HG02763 (cell line): Measurements from ENCODE around the gene UBXN11.
A peak's percentile ranks its signal among the peaks of the same experiment; 100 is the strongest.

Experiments
- ATAC-seq: cut with Tn5 transposase; IDR thresholded peaks from one replicate; pipeline ENCODE4 v1.9.1; 2021; ENCODE audit warnings: mild to moderate bottlenecking, moderate library complexity; ENCODE audit not compliant: unreplicated experiment

UBXN11 gene

GRCh38 chr1:26275580-26276431 is 30.6 kb downstream of the UBXN11 start:
- ATAC-seq, result no peak

DNA sequence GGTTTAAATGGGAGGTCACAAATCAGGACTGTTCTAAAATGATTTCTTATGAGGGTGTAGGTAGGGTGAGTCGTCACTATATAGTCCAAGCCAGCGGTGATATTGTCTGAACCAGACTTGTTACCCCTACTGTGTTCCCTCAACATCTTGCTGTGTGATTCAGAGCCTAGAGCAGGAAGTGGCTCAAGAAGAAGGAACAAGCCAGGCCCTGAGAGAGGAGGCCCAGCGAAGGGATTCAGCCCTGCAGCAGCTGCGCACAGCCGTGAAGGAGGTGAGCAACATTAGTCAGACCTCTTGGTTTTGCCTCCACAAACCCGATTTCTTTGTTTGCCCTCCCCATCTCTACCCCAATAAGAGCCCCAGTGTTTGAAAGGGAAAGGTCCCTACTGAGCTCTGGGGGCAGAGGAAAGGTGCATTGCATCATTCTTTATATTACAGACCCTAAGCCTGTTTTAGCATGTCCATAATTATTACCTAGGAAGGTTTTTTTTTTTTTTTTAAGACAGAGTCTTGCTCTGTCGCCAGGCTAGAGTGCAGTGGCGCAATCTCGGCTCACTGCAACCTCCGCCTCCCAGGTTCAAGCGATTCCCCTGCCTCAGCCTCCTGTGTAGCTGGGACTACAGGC is 31.5 kb downstream of the UBXN11 start:
- ATAC-seq, result no peak

DNA sequence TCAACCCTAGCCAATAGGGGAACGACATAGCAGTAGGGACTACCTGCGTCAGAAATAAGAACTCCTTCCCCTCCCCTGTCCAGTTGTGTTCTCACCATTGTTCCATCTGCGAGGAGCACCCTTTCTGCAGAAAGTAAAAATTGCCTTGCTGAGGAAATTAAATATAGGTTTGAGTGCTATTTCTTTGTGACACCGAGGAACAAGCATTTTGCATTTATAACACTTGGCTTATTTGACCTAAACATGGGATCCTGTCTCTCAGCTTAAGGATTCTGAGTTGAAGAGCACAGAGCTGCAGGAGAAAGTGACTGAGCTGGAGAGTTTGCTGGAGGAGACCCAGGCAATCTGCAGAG is 37.3 kb downstream of the UBXN11 start:
- ATAC-seq, result no peak

- no peak for ATAC-seq
Measured at GRCh38 chr1:26268290-26269197, 37.9 kb downstream of the UBXN11 start.

DNA sequence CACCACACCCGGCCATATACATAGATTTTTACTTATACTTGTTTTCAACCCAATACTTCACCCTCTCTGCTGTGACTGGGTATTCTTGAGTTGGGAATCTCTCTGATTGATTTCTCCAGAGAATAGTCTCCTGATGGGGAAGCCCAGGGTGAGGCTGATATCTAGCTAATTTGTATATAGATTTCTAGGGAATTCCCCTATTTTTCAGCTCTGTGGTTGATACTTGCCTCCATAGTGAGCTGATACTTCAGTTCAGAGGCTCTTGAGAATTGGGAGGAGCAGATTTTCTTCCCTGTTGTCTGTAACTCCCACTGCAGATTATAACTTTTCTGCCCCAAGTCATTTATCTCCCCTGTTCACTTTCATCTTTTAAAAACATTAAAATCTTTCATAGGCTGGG is 41.0 kb downstream of the UBXN11 start:
- no peak for ATAC-seq

GRCh38 chr1:26263212-26263611 is 43.2 kb downstream of the UBXN11 start:
- ATAC-seq, result no peak

DNA sequence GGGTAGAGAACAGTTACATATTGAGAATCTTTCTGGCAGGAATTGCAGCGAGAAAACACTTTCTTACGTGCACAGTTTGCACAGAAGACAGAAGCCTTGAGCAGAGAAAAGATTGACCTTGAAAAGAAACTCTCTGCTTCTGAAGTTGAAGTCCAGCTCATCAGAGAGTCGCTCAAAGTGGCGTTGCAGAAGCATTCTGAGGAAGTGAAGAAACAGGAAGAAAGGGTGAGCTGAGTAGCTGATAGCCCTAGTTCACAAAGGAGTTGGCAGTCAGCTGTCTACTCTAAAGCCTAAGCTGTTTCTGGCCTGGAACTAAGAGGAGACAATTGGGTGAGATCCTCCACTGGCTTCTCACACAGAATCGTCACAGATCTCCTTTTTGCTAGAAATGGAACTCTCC is 46.9 kb downstream of the UBXN11 start:
- no peak for ATAC-seq

- ATAC-seq, result no peak
Measured at GRCh38 chr1:26259005-26259404, 47.4 kb downstream of the UBXN11 start.

GRCh38 chr1:26257222-26257621 is 49.2 kb downstream of the UBXN11 start:
- no peak for ATAC-seq

DNA sequence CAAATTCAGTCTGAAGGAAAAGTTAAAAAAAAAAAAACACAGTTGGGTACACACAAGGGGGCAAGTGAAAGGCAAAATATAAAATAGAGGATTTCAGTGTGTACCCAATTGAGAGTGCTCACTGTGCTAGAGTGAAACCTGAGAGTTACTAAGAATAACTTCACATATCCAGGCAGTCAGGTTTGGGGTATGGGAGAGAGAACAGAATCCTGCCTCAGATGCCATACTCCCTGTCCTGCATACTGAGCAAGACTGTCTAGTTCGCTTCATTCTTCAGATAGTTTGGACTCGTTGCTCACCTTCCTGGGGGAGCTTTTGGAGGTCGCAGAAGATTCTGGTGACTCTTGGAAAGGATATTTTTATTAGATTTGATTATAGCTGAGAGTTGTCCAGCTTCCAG is 52.0 kb downstream of the UBXN11 start:
- no peak for ATAC-seq

DNA sequence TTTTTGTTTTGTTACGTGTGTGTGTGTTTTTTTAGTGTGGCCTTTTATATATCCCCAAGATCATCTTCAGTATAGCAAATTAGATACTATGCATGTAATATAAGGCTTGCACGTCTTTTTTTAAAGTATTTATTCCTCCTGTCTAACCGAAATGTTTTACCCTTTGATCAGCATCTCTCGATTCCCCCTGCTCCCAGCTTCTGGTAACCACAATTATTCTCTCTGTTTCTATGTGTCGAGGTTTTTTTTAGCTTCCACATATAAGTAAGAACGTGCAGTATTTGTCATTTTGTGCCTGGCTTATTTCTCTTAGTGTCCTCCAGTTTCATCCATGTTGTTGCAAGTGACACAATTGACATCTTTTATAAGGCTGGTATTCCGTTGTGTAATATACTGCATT is 53.7 kb downstream of the UBXN11 start:
- ATAC-seq, result no peak

DNA sequence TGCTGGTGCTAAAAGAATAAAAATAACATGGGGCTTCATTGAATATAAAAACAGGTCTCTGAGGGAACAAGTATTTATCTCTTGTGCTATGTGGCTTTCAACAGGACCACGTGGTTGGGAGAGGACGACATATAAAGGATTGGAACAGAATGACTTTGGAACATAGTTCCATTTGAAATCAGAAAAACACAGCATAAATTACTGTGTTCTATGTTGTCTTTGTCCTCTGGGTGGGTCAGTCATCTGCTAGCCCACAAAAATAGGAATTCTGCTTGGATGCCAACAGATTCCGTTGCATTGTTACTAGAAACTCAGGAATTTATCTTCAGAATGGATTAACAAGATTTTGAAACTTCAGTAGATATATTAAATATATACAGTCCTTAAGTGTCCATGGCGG is 66.5 kb downstream of the UBXN11 start:
- ATAC-seq, result no peak

DNA sequence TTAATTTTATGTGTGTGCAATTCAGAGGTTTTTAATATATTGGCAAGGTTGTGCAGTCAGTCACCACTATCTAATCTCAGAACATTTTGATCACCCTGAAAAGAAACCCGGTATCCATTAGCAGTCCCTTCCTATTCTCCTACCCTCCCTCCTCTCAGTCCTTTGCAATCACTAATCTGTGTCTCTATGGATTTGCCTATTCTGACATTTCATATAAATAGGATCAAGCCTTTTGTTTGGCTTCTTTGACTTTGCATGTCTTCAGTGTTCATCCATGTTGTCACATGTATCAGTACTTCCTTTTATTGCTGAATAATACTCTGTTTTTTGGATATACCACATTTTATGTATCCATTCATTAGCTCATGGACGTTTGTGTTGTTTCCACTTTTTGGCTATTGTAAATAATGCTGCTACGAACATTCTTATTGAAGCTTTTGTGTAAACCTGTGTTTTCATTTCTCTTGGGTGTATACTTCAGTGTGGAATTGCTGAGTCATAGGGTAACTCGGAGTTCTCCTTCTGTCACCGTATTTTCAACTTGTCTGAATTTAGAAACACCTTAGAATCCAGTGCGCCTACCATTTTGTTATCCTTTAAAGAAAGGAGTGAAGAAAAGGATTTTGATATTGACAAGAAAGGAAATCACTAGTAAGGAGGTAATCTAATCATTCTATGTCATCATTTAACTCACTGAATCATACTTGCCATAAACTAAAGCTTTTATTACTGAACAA is 69.0 kb downstream of the UBXN11 start:
- no peak for ATAC-seq

GRCh38 chr1:26234644-26235370 is 71.6 kb downstream of the UBXN11 start:
- no peak for ATAC-seq

DNA sequence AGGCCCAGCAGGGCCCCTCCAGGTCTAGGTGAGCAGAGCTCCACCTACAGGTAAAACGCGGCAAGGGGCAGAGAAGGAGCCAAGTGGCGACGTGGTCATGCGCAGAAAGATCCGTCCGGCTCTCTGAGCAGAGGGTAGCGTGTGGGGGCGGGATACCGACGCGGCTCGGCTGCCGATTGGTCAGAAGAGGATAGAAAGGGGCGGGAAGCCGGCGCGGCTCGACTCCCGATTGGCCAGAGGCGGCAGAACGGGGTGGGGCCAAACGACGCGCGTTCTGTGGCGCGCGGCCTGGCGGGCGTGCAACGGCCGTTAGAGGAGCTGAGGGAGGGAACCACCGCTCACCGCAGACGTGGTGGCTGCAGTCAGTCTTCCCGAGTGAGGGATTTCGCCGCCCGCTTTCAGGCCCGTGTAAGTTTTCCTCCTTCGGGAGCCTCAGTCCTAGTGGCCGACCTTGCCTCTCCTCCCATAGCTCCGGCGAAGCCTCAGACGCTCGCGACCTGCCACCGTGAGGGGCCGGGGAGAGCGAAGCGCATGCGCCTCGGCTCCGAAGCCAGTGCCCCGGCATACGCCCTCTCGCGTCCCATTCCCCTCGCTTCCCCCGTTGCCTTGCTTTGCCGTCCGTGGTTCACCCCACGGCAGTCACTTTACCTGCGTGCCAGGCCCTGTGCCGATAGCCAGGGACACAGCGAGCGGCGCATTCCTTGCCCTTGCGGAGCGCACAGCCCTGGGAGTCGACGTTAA is 72.4 kb downstream of the UBXN11 start, which contains the start of gene CEP85:
TSS of gene CEP85 (plus strand) at position 298 of the 741 bp plus-strand sequence. CDS start 5,584 bp downstream, outside the sequence.
- peak; percentile 96 for ATAC-seq
